ENCODE results near the gene SOHLH1. TPM values are rescaled to one million over a fixed set of nuclear protein-coding genes. Genes with fewer than 3 reads are reported as not detected.

Gene SOHLH1
- total RNA-seq, 2 experiments from 2014 or later = not detected

DNA sequence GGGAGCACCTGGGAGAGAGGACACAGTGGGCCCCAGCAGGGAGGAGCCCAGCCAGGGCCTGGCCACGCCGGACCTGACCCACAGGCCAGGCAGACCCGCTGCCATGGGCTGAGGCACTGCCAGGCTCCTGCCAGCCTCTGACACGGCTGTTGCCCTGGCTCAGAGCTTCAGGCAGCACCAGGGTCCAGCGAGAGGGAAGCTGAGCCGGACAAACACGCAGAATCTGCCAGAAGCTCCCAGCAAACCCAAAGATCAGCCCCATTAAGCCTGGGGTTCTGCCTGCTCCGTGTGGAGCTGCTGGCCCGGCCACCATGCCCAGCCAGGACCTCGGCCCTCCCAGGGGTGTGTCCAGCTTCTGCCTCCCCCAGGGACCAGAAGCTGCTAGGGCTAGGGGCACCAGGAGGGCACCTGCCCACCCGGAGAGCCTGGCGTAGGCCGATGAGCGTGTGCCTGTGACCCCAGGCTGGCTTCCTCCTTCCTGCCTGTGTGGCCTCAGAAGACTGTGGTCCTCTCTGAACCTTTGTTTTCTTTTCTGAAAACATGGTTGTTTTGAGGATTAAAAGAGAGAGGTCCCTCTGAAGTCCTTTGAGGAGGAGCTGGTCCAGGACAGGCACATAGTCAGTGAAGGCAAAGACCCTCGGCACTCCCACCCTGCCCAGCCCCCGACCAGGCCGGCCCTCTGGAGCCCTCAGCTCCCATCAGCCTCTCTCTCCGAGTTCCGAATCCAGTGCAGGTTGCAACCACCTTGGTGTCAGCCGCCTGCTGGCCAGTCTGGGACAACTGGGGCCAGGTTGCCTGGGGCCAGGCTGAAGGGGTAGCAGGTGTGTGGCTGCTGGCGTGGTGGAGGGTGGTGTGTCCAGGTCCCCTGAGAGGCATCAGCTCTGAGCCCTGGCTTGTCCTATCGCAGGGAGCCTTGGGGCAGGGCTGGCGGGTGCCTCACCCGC, 42.3 kb upstream of the SOHLH1 start:
- Histone ChIP-seq H3K36me3 (ENCODE audit: insufficient read depth, low read length) (no peaks in the 10 kb centered on the region), H3K4me1 (ENCODE audit: insufficient read depth, low read length, poor library complexity, severe bottlenecking) (no peaks in the 10 kb centered on the region), H3K79me2 (ENCODE audit: insufficient read depth, low read depth, low read length) (no peaks in the 10 kb centered on the region), H2AFZ (ENCODE audit: low read length) (no peak overlapping the region), H3K27ac (ENCODE audit: low read depth, low read length, poor library complexity, severe bottlenecking) (no peak overlapping the region), H3K4me2 (ENCODE audit: low read length) (no peak overlapping the region), H3K9me3 (ENCODE audit: low read length) (no peaks in the 10 kb centered on the region), H3K4me3 (ENCODE audit: low read depth, low read length, poor library complexity, severe bottlenecking) (no peak overlapping the region), H4K20me1 (ENCODE audit: insufficient read depth, low read length) (no peaks in the 10 kb centered on the region), H3K9me2 (ENCODE audit: insufficient read depth, low read length) (no peaks in the 10 kb centered on the region)
- DNase-seq (ENCODE audit: low spot score) = no peak
- CTCF ChIA-PET (ENCODE audit: unreplicated experiment) = no interaction called here
- POLR2A ChIA-PET = interaction anchor here (0.6 kb wide), 1 partner anchor 37 kb away, joined by 3 read pairs; no protein-coding TSS in a partner anchor
- no TSS peak for BruUV-seq (replicated peaks)
- intact Hi-C loops (cut with micrococcal nuclease; ENCODE audit: unreplicated experiment) = no loop called here
- no peak for TF ChIP-seq EZH2phosphoT487 (IDR thresholded peaks at IDR 0.05; ENCODE audit: borderline replicate concordance, low read depth, low read length)

DNA sequence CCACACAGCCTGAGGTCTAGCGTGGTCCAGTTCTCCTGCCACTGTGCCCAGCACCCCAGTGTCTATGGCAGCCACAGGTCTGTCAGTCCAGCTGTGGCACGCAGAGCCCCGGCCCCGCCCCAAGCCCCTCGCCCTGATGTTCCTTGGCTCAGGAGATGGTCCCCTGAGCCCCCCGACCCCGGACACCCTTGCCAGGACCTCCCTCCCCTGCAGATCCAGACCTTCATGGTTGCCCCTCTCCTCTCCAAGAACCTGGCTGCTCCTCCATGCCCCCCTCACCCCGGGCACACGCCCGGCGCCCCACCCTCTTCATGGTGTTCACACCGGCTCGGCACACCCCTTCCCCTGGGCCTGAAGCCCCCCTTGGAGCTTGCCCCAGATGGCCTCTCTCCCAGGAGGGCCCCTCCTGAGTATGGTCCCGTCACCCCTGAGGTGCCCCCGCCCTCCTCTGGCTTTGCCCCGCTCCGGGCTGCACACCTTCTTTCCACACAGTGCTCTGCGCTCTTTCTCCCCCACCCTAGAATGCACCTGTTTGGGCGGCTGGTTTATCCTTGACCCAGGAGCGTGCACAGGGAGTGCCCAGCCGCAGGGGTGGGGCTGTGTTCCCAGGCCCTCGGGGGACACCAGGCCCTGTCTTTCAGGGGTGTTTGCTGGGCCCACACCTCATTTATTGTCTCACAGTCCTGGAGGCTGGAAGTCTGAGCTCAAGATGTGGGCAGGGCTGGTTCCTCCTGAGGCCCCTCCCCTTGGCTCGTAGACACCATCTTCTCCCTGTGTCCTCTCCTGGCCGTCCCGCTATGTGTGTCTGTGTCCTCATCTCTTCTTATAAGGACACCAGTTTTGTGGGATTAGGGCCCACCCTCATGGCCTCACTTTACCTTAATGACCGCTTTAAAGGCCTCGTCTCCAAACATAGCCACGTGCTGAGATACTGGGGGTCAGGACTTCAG, 40.3 kb upstream of the SOHLH1 start:
- no peaks in the 10 kb centered on the region for H3K9me2 ChIP-seq (ENCODE audit: insufficient read depth, low read length)
- no peak for TF ChIP-seq EZH2phosphoT487 (IDR thresholded peaks at IDR 0.05; ENCODE audit: borderline replicate concordance, low read depth, low read length)
- TF ChIP-seq, protein P1, sequence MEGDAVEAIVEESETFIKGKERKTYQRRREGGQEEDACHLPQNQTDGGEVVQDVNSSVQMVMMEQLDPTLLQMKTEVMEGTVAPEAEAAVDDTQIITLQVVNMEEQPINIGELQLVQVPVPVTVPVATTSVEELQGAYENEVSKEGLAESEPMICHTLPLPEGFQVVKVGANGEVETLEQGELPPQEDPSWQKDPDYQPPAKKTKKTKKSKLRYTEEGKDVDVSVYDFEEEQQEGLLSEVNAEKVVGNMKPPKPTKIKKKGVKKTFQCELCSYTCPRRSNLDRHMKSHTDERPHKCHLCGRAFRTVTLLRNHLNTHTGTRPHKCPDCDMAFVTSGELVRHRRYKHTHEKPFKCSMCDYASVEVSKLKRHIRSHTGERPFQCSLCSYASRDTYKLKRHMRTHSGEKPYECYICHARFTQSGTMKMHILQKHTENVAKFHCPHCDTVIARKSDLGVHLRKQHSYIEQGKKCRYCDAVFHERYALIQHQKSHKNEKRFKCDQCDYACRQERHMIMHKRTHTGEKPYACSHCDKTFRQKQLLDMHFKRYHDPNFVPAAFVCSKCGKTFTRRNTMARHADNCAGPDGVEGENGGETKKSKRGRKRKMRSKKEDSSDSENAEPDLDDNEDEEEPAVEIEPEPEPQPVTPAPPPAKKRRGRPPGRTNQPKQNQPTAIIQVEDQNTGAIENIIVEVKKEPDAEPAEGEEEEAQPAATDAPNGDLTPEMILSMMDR (conservative IDR thresholded peaks at IDR 0.05; ENCODE audit: low read length) = no peak
- H3K4me3 ChIP-seq (ENCODE audit: low read depth, low read length, poor library complexity, severe bottlenecking) = no peak overlapping the region
- H3K9me3 ChIP-seq (ENCODE audit: low read length) = no peaks in the 10 kb centered on the region
- no peaks in the 10 kb centered on the region for H3K4me1 ChIP-seq (ENCODE audit: insufficient read depth, low read length, poor library complexity, severe bottlenecking)
- no peak overlapping the region for H2AFZ ChIP-seq (ENCODE audit: low read length)
- no peaks in the 10 kb centered on the region for H3K36me3 ChIP-seq (ENCODE audit: insufficient read depth, low read length)
- POLR2A ChIA-PET = no interaction called here
- BruUV-seq (replicated peaks) = no TSS peak
- H3K27ac ChIP-seq (ENCODE audit: low read depth, low read length, poor library complexity, severe bottlenecking) = no peak overlapping the region
- no peak for DNase-seq (ENCODE audit: low spot score)
- H4K20me1 ChIP-seq (ENCODE audit: insufficient read depth, low read length) = no peaks in the 10 kb centered on the region
- CTCF ChIA-PET (ENCODE audit: unreplicated experiment) = no interaction called here
- no peaks in the 10 kb centered on the region for H3K79me2 ChIP-seq (ENCODE audit: insufficient read depth, low read depth, low read length)
- H3K4me2 ChIP-seq (ENCODE audit: low read length) = no peak overlapping the region
- intact Hi-C loops (cut with micrococcal nuclease; ENCODE audit: unreplicated experiment) = no loop called here

GRCh38 chr9:135737840-135738521, 38.7 kb upstream of the SOHLH1 start:
- POLR2A ChIA-PET = no interaction called here
- no peaks in the 10 kb centered on the region for H3K9me2 ChIP-seq (ENCODE audit: insufficient read depth, low read length)
- no peaks in the 10 kb centered on the region for H4K20me1 ChIP-seq (ENCODE audit: insufficient read depth, low read length)
- no peaks in the 10 kb centered on the region for H3K9me3 ChIP-seq (ENCODE audit: low read length)
- H3K27ac ChIP-seq (ENCODE audit: low read depth, low read length, poor library complexity, severe bottlenecking) = no peak overlapping the region
- intact Hi-C loops (cut with micrococcal nuclease; ENCODE audit: unreplicated experiment) = no loop called here
- no peak overlapping the region for H2AFZ ChIP-seq (ENCODE audit: low read length)
- no peaks in the 10 kb centered on the region for H3K36me3 ChIP-seq (ENCODE audit: insufficient read depth, low read length)
- H3K4me1 ChIP-seq (ENCODE audit: insufficient read depth, low read length, poor library complexity, severe bottlenecking) = no peaks in the 10 kb centered on the region
- no peak overlapping the region for H3K4me2 ChIP-seq (ENCODE audit: low read length)
- CTCF ChIA-PET (ENCODE audit: unreplicated experiment) = no interaction called here
- TF ChIP-seq EZH2phosphoT487 (IDR thresholded peaks at IDR 0.05; ENCODE audit: borderline replicate concordance, low read depth, low read length) = no peak
- TF ChIP-seq, protein P1 (conservative IDR thresholded peaks at IDR 0.05; ENCODE audit: low read length) = no peak
- DNase-seq (ENCODE audit: low spot score) = no peak
- no peak overlapping the region for H3K4me3 ChIP-seq (ENCODE audit: low read depth, low read length, poor library complexity, severe bottlenecking)
- H3K79me2 ChIP-seq (ENCODE audit: insufficient read depth, low read depth, low read length) = no peaks in the 10 kb centered on the region
- BruUV-seq (replicated peaks) = no TSS peak
